Measurements from ENCODE around the gene SLC25A24.
A peak's percentile ranks its signal among the peaks of the same experiment; 100 is the strongest.
"Not testable (repeated sequence)": the region's sequence is repeated elsewhere in the genome, so short reads cannot be mapped to it uniquely, and the experiment has no call there.

Gene SLC25A24

DNA sequence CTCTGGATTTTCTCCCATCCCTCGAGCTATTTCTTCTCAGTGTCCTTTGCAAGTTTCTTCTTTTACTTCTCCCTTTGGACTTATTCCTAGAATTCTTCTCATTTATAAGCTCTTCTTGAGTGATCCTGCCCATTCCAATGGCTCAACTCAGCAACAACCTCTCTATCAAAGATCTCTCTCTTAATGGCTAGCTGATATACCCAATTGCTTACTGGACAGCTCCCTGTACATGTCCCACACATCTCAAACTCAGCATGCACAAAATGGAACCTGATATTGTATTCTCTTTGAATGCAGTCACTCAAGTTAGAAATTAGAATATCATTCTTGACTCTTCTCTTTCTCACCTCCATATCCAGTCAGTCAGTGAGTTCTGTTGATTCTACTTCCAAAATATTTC, 48.6 kb downstream of the SLC25A24 start:
- DNase-seq (ENCODE audit: low read depth) = no peak
- TF ChIP-seq, protein P1, sequence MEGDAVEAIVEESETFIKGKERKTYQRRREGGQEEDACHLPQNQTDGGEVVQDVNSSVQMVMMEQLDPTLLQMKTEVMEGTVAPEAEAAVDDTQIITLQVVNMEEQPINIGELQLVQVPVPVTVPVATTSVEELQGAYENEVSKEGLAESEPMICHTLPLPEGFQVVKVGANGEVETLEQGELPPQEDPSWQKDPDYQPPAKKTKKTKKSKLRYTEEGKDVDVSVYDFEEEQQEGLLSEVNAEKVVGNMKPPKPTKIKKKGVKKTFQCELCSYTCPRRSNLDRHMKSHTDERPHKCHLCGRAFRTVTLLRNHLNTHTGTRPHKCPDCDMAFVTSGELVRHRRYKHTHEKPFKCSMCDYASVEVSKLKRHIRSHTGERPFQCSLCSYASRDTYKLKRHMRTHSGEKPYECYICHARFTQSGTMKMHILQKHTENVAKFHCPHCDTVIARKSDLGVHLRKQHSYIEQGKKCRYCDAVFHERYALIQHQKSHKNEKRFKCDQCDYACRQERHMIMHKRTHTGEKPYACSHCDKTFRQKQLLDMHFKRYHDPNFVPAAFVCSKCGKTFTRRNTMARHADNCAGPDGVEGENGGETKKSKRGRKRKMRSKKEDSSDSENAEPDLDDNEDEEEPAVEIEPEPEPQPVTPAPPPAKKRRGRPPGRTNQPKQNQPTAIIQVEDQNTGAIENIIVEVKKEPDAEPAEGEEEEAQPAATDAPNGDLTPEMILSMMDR (conservative IDR thresholded peaks at IDR 0.05; ENCODE audit: control insufficient read depth, insufficient read depth, low read depth, low read length) = no peak
- H3K4me3 ChIP-seq (ENCODE audit: control insufficient read depth, low read depth, low read length) = no peak overlapping the region

DNA sequence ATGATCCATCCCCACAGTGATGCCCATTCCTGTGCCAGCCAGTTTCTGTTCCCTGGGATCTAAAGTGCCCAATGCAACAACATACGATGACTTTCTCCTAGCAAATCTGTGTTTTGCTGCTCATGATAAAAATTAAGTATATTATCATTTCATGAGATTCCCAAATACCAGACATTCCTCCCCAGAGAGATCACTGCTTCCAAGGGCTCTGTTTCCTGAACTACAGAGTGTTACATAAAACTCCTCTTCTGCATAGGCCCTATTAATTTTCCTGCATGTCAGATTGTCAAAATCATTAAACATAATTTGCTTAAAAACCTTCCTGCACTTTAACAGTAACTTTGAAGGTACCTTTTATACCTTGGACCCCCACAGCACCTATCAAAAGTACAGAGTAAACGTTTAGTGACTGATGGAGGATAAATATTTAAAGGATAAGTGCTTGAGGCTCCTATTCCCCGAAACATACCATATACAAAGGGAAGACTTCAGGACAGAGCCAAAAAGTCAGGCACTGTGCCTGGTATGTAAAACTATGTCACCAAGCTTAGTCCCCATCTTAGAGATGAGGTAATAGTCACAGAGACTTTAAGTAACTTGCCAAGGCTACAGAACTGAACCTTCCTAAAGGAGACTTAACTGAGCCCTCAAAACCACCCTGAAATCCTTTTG, 50.2 kb downstream of the SLC25A24 start:
- no peak for DNase-seq (ENCODE audit: low read depth)
- H3K4me3 ChIP-seq (ENCODE audit: control insufficient read depth, low read depth, low read length) = no peak overlapping the region

DNA sequence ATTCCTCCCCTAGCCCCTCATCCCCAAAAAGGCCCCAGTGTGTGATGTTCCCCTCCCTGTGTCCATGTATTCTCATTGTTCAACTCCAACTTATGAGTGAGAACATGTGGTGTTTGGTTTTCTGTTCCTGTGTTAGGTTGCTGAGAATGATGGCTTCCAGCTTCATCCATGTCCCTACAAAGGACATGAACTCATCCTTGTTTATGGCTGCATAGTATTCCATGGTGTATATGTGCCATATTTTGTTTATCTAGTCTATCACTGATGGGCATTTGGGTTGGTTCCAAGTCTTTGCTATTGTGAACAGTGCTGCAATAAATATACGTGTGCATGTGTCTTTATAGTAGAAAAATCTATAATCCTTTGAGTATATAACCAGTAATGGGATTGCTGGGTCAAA, 55.6 kb downstream of the SLC25A24 start:
- not testable (repeated sequence) for H3K4me3 ChIP-seq (ENCODE audit: control insufficient read depth, low read depth, low read length); DNase-seq (ENCODE audit: low read depth)

More for the DNA sequence above, 50.2 kb downstream of the SLC25A24 start:
- TF ChIP-seq, protein P1 (conservative IDR thresholded peaks at IDR 0.05; ENCODE audit: control insufficient read depth, insufficient read depth, low read depth, low read length) = no peak

DNA sequence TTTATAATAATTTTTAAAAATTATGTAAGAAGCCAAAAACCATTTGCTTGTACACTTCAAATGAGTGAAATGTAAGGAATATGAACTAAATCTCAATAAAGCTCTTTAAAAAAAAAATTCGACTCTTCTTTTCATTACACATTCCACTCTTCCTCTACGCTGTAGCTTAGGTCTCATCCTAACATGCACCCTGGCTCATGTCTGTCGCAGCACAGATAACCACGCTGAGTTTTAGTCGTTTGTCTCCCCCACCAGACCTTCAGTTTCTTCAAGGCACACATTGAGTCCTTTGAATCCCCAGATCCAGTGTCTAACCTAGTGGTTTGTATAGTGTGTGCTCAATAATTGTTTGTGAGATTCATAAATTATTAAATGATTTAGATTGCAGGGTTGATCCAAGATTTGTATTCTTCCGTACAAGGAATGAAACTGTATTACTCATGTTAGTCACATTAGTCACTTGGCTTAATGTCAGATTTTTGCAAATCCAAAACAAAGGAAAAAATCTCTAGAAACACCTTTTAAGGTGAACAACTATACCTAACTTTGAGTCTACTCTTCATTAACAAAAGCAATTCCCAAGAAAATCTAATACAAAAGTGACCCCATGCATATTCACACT, 57.3 kb downstream of the SLC25A24 start:
- peak; percentile 47 for DNase-seq (ENCODE audit: low read depth)
- TF ChIP-seq, protein P1 (conservative IDR thresholded peaks at IDR 0.05; ENCODE audit: control insufficient read depth, insufficient read depth, low read depth, low read length) = no peak
- H3K4me3 ChIP-seq (ENCODE audit: control insufficient read depth, low read depth, low read length) = no peak overlapping the region

DNA sequence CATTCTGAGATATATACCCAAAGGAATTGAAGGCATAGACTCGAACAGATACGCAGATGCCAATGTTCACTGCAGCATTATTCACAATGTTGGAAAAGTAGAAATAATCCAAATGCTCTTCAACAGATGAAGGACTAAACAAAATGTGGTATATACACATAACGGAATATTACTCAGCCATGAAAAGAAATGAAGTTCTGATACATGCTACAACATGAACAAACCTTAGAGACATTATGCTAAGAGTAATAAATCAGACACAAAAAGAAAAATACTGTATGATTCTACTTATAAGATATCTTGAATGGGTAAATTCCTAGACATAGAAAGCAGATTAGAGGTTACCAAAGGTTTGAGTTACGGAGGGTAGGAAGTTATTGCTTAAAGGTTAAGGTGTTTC, 57.9 kb downstream of the SLC25A24 start:
- H3K4me3 ChIP-seq (ENCODE audit: control insufficient read depth, low read depth, low read length) = no peak overlapping the region
- DNase-seq (ENCODE audit: low read depth) = no peak
- TF ChIP-seq, protein P1 (conservative IDR thresholded peaks at IDR 0.05; ENCODE audit: control insufficient read depth, insufficient read depth, low read depth, low read length) = no peak

DNA sequence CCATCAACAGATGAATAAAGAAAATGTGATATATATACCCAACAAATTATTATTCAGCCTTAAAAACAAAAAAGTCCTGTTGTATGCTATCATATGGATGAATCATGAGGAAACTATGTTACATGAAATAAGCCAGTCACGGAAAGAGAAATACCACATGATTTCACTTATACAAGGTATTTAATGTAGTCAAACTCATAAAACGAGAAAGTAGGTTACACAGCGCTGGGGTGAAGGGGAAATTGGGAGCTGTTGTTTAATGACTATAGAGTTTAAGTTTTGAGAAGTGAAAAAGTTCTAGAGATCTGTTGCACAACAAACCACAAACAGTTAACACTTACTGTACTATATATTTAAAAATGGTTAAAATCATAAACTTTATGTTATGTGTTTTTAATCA, 58.5 kb downstream of the SLC25A24 start:
- H3K4me3 ChIP-seq (ENCODE audit: control insufficient read depth, low read depth, low read length) = no peak overlapping the region
- TF ChIP-seq, protein P1 (conservative IDR thresholded peaks at IDR 0.05; ENCODE audit: control insufficient read depth, insufficient read depth, low read depth, low read length) = no peak
- peak; percentile 49 for DNase-seq (ENCODE audit: low read depth)

DNA sequence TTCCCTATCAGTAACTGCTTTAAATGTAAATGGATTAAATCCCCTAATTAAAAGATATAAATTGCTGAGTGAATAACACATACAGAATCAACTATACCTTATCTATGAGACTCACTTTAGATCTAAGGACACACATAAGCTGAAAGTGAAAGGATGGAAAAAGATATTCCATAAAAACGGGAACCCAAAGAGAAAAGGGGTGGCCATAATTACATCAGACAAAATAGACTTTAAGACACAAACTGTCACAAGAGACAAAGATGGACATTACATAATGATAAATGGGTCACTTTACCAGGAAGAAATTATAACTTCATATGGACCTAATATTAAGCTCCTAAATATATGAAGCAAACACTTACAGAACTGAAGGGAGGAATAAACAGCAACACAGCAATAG, 59.2 kb downstream of the SLC25A24 start:
- TF ChIP-seq, protein P1 (conservative IDR thresholded peaks at IDR 0.05; ENCODE audit: control insufficient read depth, insufficient read depth, low read depth, low read length) = no peak
- no peak overlapping the region for H3K4me3 ChIP-seq (ENCODE audit: control insufficient read depth, low read depth, low read length)
- no peak for DNase-seq (ENCODE audit: low read depth)
